ENCODE data around the gene LAS1L.
"Not testable (repeated sequence)": the region's sequence is repeated elsewhere in the genome, so short reads cannot be mapped to it uniquely, and the experiment has no call there.

The LAS1L gene

DNA sequence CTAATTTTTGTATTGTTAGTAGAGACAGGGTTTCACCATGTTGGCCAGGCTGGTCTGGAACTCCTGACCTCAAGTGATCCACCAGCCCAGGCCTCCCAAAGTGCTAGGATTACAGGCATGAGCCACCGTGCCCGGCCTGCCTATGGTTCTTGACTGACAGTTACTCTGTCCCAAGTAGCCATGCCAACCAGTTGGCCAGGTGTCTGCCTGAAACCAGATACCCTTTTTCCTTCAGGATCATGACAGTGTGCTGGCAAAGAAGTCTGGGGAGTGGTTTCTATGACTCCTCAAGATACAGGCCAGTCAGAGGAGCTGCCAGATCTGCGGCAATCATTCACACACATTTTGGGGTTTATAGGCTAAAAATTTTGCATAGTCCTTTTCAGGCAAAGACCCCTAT, 1.7 kb upstream of the LAS1L start:
- TF ChIP-seq, protein P1, sequence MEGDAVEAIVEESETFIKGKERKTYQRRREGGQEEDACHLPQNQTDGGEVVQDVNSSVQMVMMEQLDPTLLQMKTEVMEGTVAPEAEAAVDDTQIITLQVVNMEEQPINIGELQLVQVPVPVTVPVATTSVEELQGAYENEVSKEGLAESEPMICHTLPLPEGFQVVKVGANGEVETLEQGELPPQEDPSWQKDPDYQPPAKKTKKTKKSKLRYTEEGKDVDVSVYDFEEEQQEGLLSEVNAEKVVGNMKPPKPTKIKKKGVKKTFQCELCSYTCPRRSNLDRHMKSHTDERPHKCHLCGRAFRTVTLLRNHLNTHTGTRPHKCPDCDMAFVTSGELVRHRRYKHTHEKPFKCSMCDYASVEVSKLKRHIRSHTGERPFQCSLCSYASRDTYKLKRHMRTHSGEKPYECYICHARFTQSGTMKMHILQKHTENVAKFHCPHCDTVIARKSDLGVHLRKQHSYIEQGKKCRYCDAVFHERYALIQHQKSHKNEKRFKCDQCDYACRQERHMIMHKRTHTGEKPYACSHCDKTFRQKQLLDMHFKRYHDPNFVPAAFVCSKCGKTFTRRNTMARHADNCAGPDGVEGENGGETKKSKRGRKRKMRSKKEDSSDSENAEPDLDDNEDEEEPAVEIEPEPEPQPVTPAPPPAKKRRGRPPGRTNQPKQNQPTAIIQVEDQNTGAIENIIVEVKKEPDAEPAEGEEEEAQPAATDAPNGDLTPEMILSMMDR (conservative IDR thresholded peaks at IDR 0.05; ENCODE audit: low read length), result no peak
- H3K4me3 ChIP-seq (ENCODE audit: low read length), result no peak overlapping the region
- no peak for DNase-seq (ENCODE audit: low read depth)

DNA sequence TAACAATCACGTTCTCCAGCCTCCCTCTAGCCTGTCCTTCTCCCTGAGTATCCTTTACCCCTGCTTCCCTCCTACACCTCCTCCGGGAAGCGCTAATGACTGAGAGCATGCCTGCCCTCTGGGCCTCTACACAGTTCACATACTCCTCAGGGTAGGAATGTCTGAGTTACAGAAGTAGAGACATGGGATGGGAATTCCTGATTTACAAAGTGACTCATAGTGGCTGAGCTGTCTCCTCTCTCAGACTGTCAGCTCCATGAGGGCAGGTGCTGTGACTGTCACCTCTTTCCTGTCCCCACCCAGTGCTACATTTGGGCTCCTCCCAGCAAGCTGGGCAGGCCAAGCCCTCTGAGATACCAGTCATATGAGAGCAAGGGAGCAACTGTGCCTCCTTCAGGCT, 2.6 kb downstream of the LAS1L start:
- DNase-seq (ENCODE audit: low read depth), result no peak
- TF ChIP-seq, protein P1 (conservative IDR thresholded peaks at IDR 0.05; ENCODE audit: low read length), result no peak
- no peak overlapping the region for H3K4me3 ChIP-seq (ENCODE audit: low read length)

DNA sequence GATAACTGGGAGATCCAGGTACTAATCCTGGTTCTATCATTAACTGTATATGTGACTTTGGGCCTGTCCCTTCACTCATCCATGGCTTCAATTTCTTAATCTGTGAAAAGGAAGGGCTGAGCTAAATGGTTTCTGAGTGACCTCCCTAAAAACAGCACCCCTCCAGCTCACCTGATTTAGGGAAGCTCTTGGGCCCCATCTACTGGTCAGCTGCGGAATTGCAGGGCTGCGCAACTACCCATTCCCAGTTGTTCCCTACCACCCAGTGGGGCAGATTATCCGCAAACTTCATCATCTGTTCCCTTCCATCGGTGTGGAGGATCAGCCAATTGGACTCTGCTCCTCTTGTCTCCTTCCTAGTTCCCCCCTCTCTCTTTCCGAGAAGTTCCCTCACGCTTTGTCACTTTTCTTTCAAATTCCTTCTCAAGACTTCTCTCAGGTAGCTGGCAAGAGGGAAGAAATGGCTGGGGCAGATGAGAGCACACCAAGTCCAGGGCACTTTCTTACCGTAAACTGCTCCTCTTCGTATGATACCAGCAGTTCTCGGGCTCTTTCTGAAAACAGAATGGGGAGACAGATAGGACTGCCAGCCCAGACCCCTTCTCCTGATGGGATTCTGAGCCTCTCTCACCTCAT, 5.8 kb downstream of the LAS1L start:
- TF ChIP-seq, protein P1 (conservative IDR thresholded peaks at IDR 0.05; ENCODE audit: low read length), result peak; percentile 90
- peak; percentile 8 for DNase-seq (ENCODE audit: low read depth)

DNA sequence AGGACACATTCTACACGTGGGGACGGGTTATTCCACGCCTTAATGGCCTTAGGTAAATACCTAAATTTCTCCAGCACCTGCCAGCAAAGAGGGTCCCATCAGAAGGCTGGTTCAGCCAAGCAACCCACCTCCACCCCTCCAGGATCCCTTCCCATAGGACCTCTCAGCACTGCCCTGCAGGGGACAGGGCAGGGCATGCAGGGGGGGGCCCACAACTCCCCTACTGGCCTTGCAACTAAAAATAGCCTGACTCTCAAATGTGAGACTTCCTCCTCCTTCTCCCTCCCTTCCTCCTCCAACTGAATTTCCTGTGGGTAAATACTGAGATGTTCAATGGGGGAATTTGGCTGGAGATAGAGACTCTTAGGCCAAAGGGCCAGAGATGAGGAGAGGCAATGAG, 6.3 kb downstream of the LAS1L start:
- DNase-seq (ENCODE audit: low read depth), result no peak
- TF ChIP-seq, protein P1 (conservative IDR thresholded peaks at IDR 0.05; ENCODE audit: low read length), result no peak
- no peak overlapping the region for H3K4me3 ChIP-seq (ENCODE audit: low read length)

More for the DNA sequence above, 5.8 kb downstream of the LAS1L start:
- no peak overlapping the region for H3K4me3 ChIP-seq (ENCODE audit: low read length)

DNA sequence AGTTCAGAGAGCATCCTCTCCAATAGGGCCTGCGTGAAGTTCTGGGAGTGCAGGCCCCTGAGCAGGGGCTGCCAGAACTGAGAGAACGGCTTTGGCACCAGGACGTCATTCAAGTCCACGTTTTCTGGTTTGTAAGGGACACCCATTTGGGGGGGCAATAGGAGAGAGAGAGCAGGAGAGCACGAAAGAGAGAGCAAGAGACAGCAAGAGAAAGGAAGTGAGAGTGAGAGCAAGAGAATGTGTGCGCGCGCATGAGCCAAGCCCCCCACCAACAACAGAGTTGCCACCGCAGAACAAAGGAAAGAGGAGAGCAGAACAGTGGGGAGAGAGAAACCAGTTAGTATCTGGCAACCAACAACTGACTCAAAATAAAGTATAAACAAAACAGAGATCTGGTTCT, 10.4 kb downstream of the LAS1L start:
- TF ChIP-seq, protein P1 (conservative IDR thresholded peaks at IDR 0.05; ENCODE audit: low read length), result no peak
- no peak overlapping the region for H3K4me3 ChIP-seq (ENCODE audit: low read length)
- no peak for DNase-seq (ENCODE audit: low read depth)

DNA sequence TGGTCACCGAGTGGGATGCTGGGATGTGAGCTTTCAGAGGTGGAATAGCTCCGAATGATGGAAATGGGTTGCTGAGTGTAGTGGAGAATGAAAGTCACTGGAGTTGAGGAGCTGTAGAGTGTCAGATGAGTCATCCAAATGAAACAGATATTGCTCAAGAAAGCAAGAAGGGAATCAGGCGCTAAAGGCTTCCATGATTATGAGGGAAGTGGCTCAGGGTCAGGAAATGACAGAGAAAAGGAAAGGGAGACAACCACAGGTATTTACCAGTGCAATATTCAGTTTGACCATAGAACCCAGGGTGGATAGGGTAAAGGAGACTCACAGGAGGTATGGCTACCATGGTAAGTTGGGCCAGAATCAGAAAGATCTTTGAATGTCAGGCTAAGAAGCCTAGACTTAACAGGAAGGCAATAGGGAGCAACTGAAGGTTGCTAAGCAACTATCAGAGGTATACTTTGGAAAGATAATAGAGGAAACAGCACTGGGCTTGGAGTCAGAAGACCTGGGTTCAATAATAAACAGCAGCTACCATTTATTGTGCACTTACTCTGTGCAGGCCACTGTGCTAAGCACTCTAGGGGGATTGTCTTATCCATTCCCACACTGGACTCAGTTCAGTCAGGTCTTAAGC, 11.7 kb downstream of the LAS1L start:
- TF ChIP-seq, protein P1 (conservative IDR thresholded peaks at IDR 0.05; ENCODE audit: low read length), result no peak
- DNase-seq (ENCODE audit: low read depth), result peak; percentile 50
- H3K4me3 ChIP-seq (ENCODE audit: low read length), result no peak overlapping the region

DNA sequence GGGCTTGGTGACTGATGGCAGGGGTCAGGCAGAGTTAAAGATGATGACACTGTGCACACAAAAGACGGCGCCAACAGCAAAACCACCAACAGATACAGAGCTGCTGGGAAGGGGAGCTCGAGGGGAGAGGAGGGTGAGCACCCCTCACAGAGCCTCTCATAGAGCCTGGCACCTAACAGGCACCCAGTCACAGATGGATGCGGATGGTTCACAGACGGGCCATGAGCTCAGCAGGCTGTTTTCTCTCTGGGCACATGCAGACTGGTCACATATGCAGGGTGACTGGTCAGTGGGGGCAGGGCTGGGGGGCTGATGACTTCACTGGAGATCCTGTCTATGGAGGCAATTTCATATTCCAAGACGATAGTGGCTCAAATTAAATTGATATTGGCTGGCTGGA, 15.1 kb downstream of the LAS1L start:
- not testable (repeated sequence) for DNase-seq (ENCODE audit: low read depth); H3K4me3 ChIP-seq (ENCODE audit: low read length)

DNA sequence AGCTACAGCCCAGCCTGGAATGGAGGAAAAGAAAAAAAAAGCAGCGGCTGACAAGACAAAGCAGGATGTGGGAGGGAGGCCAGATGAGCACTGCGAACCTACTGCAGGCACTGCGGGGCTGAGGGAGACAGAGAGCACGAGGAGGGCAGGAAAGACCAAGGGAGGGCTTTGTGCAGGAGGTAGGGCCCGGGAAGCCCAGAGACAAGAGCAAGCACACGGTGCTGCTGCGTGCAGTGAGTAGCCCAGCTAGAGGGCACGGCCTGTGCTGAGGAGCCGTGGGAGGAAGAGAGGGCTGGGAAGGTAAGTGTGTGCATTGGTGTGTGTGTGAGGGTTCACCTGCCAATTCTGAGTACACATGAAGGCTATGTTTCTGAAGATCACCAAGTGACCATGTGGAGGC, 15.6 kb downstream of the LAS1L start:
- H3K4me3 ChIP-seq (ENCODE audit: low read length); DNase-seq (ENCODE audit: low read depth): not testable (repeated sequence)
